WTC11 (cell line): ENCODE results near the gene PLD2. TPM values are rescaled to one million over a fixed set of nuclear protein-coding genes. Genes with fewer than 3 reads are reported as not detected.

Experiments
- ATAC-seq: fragments of 200-7000 bp; cut with Tn5 transposase; 2 replicates; pipeline ENCODE4 v1.10.0; 2021; ENCODE audit warnings: mild to moderate bottlenecking, moderate library complexity
- CTCF ChIA-PET: fragments of 300-600 bp; sonication (Branson Sonifier 250); formaldehyde crosslinking; loops from one replicate; lab custom pipeline; 2021; ENCODE audit warnings: antibody characterized with exemption; lab: Charles Lee
- POLR2A ChIA-PET: fragments of 350-600 bp; sonication (Branson Sonifier 250); formaldehyde crosslinking; loops from one replicate; lab custom pipeline; 2021; ENCODE audit warnings: antibody characterized with exemption; lab: Charles Lee
- DNase-seq: peaks from one replicate; pipeline ENCODE4 v3.0.0; 2021; ENCODE audit warnings: low spot score
- H3K27ac Mint-ChIP-seq: 2 replicates; pipeline ENCODE4 v1.8.0; 2021; ENCODE audit warnings: mixed read lengths
- H3K27me3 Mint-ChIP-seq: 2 replicates; pipeline ENCODE4 v1.8.0; 2021; ENCODE audit warnings: low read depth, mild to moderate bottlenecking, moderate library complexity, mixed read lengths
- H3K36me3 Mint-ChIP-seq: 2 replicates; pipeline ENCODE4 v1.8.0; 2021; ENCODE audit warnings: mixed read lengths
- H3K4me1 Mint-ChIP-seq: 2 replicates; pipeline ENCODE4 v1.8.0; 2022; ENCODE audit warnings: mixed read lengths
- H3K4me3 Mint-ChIP-seq: 2 replicates; pipeline ENCODE4 v1.8.0; 2021; ENCODE audit warnings: mild to moderate bottlenecking, moderate library complexity, mixed read lengths
- H3K9me3 Mint-ChIP-seq: 2 replicates; pipeline ENCODE4 v1.8.0; 2021; ENCODE audit warnings: mixed read lengths
- AR ChIP-seq: fragments of 250-450 bp; sonication (Bioruptor Pico); IDR thresholded peaks from 2 replicates; pipeline ENCODE4 v1.9.0; 2021; ENCODE audit warnings: mild to moderate bottlenecking
- ATF1 ChIP-seq: sonication (generic); formaldehyde crosslinking; IDR thresholded peaks from 2 replicates; pipeline ENCODE4 v1.8.1; 2023; ENCODE audit warnings: mild to moderate bottlenecking, moderate library complexity, missing genetic modification reagents
- CBFB ChIP-seq: sonication (generic); formaldehyde crosslinking; IDR thresholded peaks from 2 replicates; pipeline ENCODE4 v1.8.1; 2022; ENCODE audit warnings: mild to moderate bottlenecking, low read depth, missing genetic modification reagents
- CREB1 ChIP-seq: sonication (generic); formaldehyde crosslinking; IDR thresholded peaks from 2 replicates; pipeline ENCODE4 v1.8.0; 2023; ENCODE audit warnings: mild to moderate bottlenecking, missing genetic modification reagents
- ESRRA ChIP-seq: sonication (generic); formaldehyde crosslinking; IDR thresholded peaks from 2 replicates; pipeline ENCODE4 v1.8.1; 2022; ENCODE audit warnings: mild to moderate bottlenecking, missing genetic modification reagents, borderline replicate concordance
- ETV6 ChIP-seq: sonication (generic); formaldehyde crosslinking; IDR thresholded peaks from 2 replicates; pipeline ENCODE4 v1.8.1; 2022; ENCODE audit warnings: mild to moderate bottlenecking, missing genetic modification reagents
- FOXK1 ChIP-seq: sonication (generic); formaldehyde crosslinking; IDR thresholded peaks from 2 replicates; pipeline ENCODE4 v1.8.0; 2022; ENCODE audit warnings: mild to moderate bottlenecking, moderate library complexity, missing genetic modification reagents
- GABPB1 ChIP-seq: sonication (generic); formaldehyde crosslinking; IDR thresholded peaks from 2 replicates; pipeline ENCODE4 v1.8.1; 2023; ENCODE audit warnings: mild to moderate bottlenecking, missing genetic modification reagents
- HMGXB4 ChIP-seq: sonication (generic); formaldehyde crosslinking; IDR thresholded peaks from 2 replicates; pipeline ENCODE4 v1.8.1; 2023; ENCODE audit warnings: mild to moderate bottlenecking, moderate library complexity, missing genetic modification reagents
- IRF2 ChIP-seq: sonication (generic); formaldehyde crosslinking; IDR thresholded peaks from 2 replicates; pipeline ENCODE4 v1.8.0; 2022; ENCODE audit warnings: low read depth, missing genetic modification reagents, borderline replicate concordance
- JAZF1 ChIP-seq: fragments of 250-450 bp; sonication (Bioruptor Pico); IDR thresholded peaks from 2 replicates; pipeline ENCODE4 v1.9.0; 2021; ENCODE audit warnings: moderate library complexity, mild to moderate bottlenecking, inconsistent platforms
- TP53 ChIP-seq: sonication (generic); formaldehyde crosslinking; IDR thresholded peaks from 2 replicates; pipeline ENCODE4 v1.8.1; 2023; ENCODE audit warnings: mild to moderate bottlenecking, missing genetic modification reagents
- ZBTB43 ChIP-seq: sonication (generic); formaldehyde crosslinking; IDR thresholded peaks from 2 replicates; pipeline ENCODE4 v1.8.1; 2023; ENCODE audit warnings: mild to moderate bottlenecking, missing genetic modification reagents
- ZNF121 ChIP-seq: sonication (generic); formaldehyde crosslinking; IDR thresholded peaks from 2 replicates; pipeline ENCODE4 v1.8.0; 2023; ENCODE audit warnings: missing genetic modification reagents
- total RNA-seq: library from RNA; stranded (reverse); gene quantifications from 3 replicates; pipeline ENCODE4 v1.2.3, GENCODE V29; 2021

PLD2 gene
- total RNA-seq, 1 experiment from 2014 or later = 64.9 TPM

- TF ChIP-seq CREB1 (CRISPR knock-in tag) = 0 out of 2 replicates have a peak, but pooled peaks have one; percentile 15
- TF ChIP-seq ESRRA (CRISPR knock-in tag) = no peak
These were observed 26.4 kb downstream of the PLD2 start, which contains the start of gene MINK1 (continued) for GRCh38 chr17:4833178-4833940.

GRCh38 chr17:4833941-4834680, 27.2 kb downstream of the PLD2 start:
- peaks cover 26% of the 10 kb centered on the region for H3K4me1 Mint-ChIP-seq
- CTCF ChIA-PET = interaction anchor here (0.7 kb wide), 2 partner anchors 24 to 75 kb away, joined by 3 to 4 read pairs; no protein-coding TSS in a partner anchor
- peak overlapping the region; percentile 94 for H3K27ac Mint-ChIP-seq
- H3K4me3 Mint-ChIP-seq = peak overlapping the region; percentile 86
- H3K36me3 Mint-ChIP-seq = no peaks in the 10 kb centered on the region
- H3K9me3 Mint-ChIP-seq = no peaks in the 10 kb centered on the region
- POLR2A ChIA-PET = interaction anchor here (0.6 kb wide), 1 partner anchor 24 kb away, joined by 5 read pairs; no protein-coding TSS in a partner anchor
- no peaks in the 10 kb centered on the region; the same call in 1 of the 2 replicates for H3K27me3 Mint-ChIP-seq
- ATAC-seq (peak; percentile 10; the same call in 1 of the 2 replicates), DNase-seq (no peak)
- TF ChIP-seq AR (CRISPR knock-in tag) (no peak), ESRRA (CRISPR knock-in tag) (no peak), GABPB1 (CRISPR knock-in tag) (0 out of 2 replicates have a peak, but pooled peaks have one; percentile 24), CBFB (no peak), FOXK1 (CRISPR knock-in tag) (0 out of 2 replicates have a peak, but pooled peaks have one; percentile 27), ETV6 (0 out of 2 replicates have a peak, but pooled peaks have one; percentile 17)

GRCh38 chr17:4834681-4835020, 27.7 kb downstream of the PLD2 start:
- ChIA-PET POLR2A (interaction anchor here (0.6 kb wide), 1 partner anchor 23 kb away, joined by 5 read pairs; no protein-coding TSS in a partner anchor), CTCF (interaction anchor here (0.7 kb wide), 1 partner anchor 23 kb away, joined by 4 read pairs; no protein-coding TSS in a partner anchor)
- Mint-ChIP-seq H3K9me3 (no peaks in the 10 kb centered on the region), H3K27me3 (no peaks in the 10 kb centered on the region; the same call in 1 of the 2 replicates), H3K4me3 (peak overlapping the region; percentile 86), H3K4me1 (peaks cover 30% of the 10 kb centered on the region), H3K36me3 (no peaks in the 10 kb centered on the region), H3K27ac (no peak overlapping the region; the same call in 1 of the 2 replicates)
- DNase-seq (no peak), ATAC-seq (no peak)
- TF ChIP-seq ATF1 (no peak), IRF2 (CRISPR knock-in tag) (no peak), TP53 (CRISPR knock-in tag) (no peak), ZNF121 (CRISPR knock-in tag) (no peak), FOXK1 (CRISPR knock-in tag) (no peak), ZBTB43 (CRISPR knock-in tag) (no peak), HMGXB4 (CRISPR knock-in tag) (no peak), JAZF1 (CRISPR knock-in tag) (no peak)
